HEK293 (cell line): Measurements from ENCODE around the gene SLMAP.

ENCODE experiments used
- CTCF ChIA-PET: fragments of 350-600 bp; formaldehyde crosslinking; extraction: SDS; loops from one replicate; lab custom pipeline; 2021; ENCODE audit warnings: antibody characterized with exemption; lab: Yijun Ruan, JAX
- POLR2A ChIA-PET: fragments of 300-600 bp; formaldehyde crosslinking; extraction: SDS; loops from one replicate; lab custom pipeline; 2020; ENCODE audit warnings: antibody characterized with exemption, inconsistent platforms; lab: Yijun Ruan, JAX
- H3K27ac ChIP-seq: fragments of 200-500 bp; sonication (Bioruptor generic); 2 replicates; pipeline ENCODE4 v1.5.1; 2014; ENCODE audit warnings: low read depth, low read length, control low read depth, inconsistent platforms; ENCODE audit errors: extremely low read depth
- H3K36me3 ChIP-seq, 2 experiments: fragments of 200-500 bp in 1 of 2; sonication (Bioruptor generic) in 1 of 2; 1 replicate in 1 of 2; 2 replicates in 1 of 2; pipeline ENCODE4 v1.5.1; 2014 to 2017; ENCODE audit warnings: inconsistent platforms in 2 of 2, low read length in 2 of 2; ENCODE audit not compliant: control insufficient read depth in 2 of 2, insufficient read depth in 1 of 2
- H3K4me1 ChIP-seq: fragments of 200-500 bp; sonication (Bioruptor generic); 2 replicates; pipeline ENCODE4 v1.5.1; 2014; ENCODE audit warnings: mild to moderate bottlenecking, low read length, inconsistent platforms; ENCODE audit not compliant: control insufficient read depth, insufficient read depth
- H3K4me3 ChIP-seq: 2 replicates; pipeline ENCODE4 v1.5.1; 2011; ENCODE audit warnings: low read depth, mild to moderate bottlenecking, control low read depth, low read length, moderate library complexity
- H3K9me3 ChIP-seq: fragments of 200-500 bp; sonication (Bioruptor generic); 2 replicates; pipeline ENCODE4 v1.5.1; 2014; ENCODE audit warnings: low read depth, low read length, inconsistent platforms; ENCODE audit not compliant: control insufficient read depth, insufficient read depth
- GLI4 ChIP-seq: fragments of 450-650 bp; formaldehyde crosslinking; IDR thresholded peaks from 2 replicates; pipeline ENCODE4 v1.5.1; 2016; ENCODE audit warnings: missing biosample characterization, missing genetic modification characterization
- HIC1 ChIP-seq: fragments of 450-650 bp; formaldehyde crosslinking; IDR thresholded peaks from 2 replicates; pipeline ENCODE4 v1.5.1; 2016; ENCODE audit warnings: missing biosample characterization, missing genetic modification characterization
- HOXA7 ChIP-seq: sonication (generic); formaldehyde crosslinking; IDR thresholded peaks from 2 replicates; pipeline ENCODE4 v1.8.1; 2022; ENCODE audit warnings: missing genetic modification reagents, borderline replicate concordance
- KLF7 ChIP-seq: fragments of 450-650 bp; formaldehyde crosslinking; IDR thresholded peaks from 2 replicates; pipeline ENCODE4 v1.5.1; 2016; ENCODE audit warnings: missing biosample characterization, missing genetic modification characterization, borderline replicate concordance
- PRDM1 ChIP-seq: fragments of 450-650 bp; formaldehyde crosslinking; IDR thresholded peaks from 2 replicates; pipeline ENCODE4; 2016; ENCODE audit warnings: missing biosample characterization, missing genetic modification characterization
- SALL2 ChIP-seq: fragments of 450-650 bp; formaldehyde crosslinking; IDR thresholded peaks from 2 replicates; pipeline ENCODE4 v1.5.0; 2017; ENCODE audit warnings: missing biosample characterization, mild to moderate bottlenecking, missing genetic modification characterization, borderline replicate concordance
- ZBTB1 ChIP-seq: fragments of 450-650 bp; formaldehyde crosslinking; IDR thresholded peaks from 2 replicates; pipeline ENCODE4 v1.5.1; 2016; ENCODE audit warnings: missing biosample characterization, missing genetic modification characterization
- ZFP3 ChIP-seq: fragments of 450-650 bp; formaldehyde crosslinking; IDR thresholded peaks from 2 replicates; pipeline ENCODE4 v1.5.1; 2016; ENCODE audit warnings: low read depth, missing biosample characterization, missing genetic modification characterization
- ZFP41 ChIP-seq: fragments of 450-650 bp; formaldehyde crosslinking; IDR thresholded peaks from 2 replicates; pipeline ENCODE4 v1.5.1; 2016; ENCODE audit warnings: missing biosample characterization, missing genetic modification characterization, borderline replicate concordance
- ZNF114 ChIP-seq: fragments of 450-650 bp; formaldehyde crosslinking; IDR thresholded peaks from 2 replicates; pipeline ENCODE4 v1.5.0; 2017; ENCODE audit warnings: missing biosample characterization, missing genetic modification characterization
- ZNF202 ChIP-seq: fragments of 450-650 bp; formaldehyde crosslinking; IDR thresholded peaks from 2 replicates; pipeline ENCODE4 v1.5.1; 2016; ENCODE audit warnings: missing biosample characterization, missing genetic modification characterization, borderline replicate concordance
- ZNF280D ChIP-seq: fragments of 450-650 bp; formaldehyde crosslinking; IDR thresholded peaks from 2 replicates; pipeline ENCODE4 v1.5.1; 2016; ENCODE audit warnings: missing biosample characterization, missing genetic modification characterization
- ZNF302 ChIP-seq: fragments of 450-650 bp; formaldehyde crosslinking; IDR thresholded peaks from 2 replicates; pipeline ENCODE4 v1.5.1; 2016; ENCODE audit warnings: missing biosample characterization, missing genetic modification characterization, low read depth
- ZNF311 ChIP-seq: fragments of 450-650 bp; formaldehyde crosslinking; IDR thresholded peaks from 2 replicates; pipeline ENCODE4 v1.5.1; 2017; ENCODE audit warnings: missing biosample characterization, missing genetic modification characterization, borderline replicate concordance
- ZNF324 ChIP-seq: fragments of 450-650 bp; formaldehyde crosslinking; IDR thresholded peaks from 2 replicates; pipeline ENCODE4 v1.5.1; 2016; ENCODE audit warnings: missing biosample characterization, missing genetic modification characterization
- ZNF391 ChIP-seq: fragments of 450-650 bp; formaldehyde crosslinking; IDR thresholded peaks from 2 replicates; pipeline ENCODE4 v1.5.1; 2016; ENCODE audit warnings: low read depth, missing biosample characterization, missing genetic modification characterization, borderline replicate concordance
- ZNF416 ChIP-seq: fragments of 450-650 bp; formaldehyde crosslinking; IDR thresholded peaks from 2 replicates; pipeline ENCODE4 v1.5.1; 2016; ENCODE audit warnings: missing biosample characterization, missing genetic modification characterization
- ZNF501 ChIP-seq: fragments of 450-650 bp; formaldehyde crosslinking; IDR thresholded peaks from 2 replicates; pipeline ENCODE4 v1.5.1; 2016; ENCODE audit warnings: missing biosample characterization, missing genetic modification characterization
- ZNF530 ChIP-seq: fragments of 450-650 bp; formaldehyde crosslinking; IDR thresholded peaks from 2 replicates; pipeline ENCODE4 v1.5.1; 2016; ENCODE audit warnings: low read depth, missing biosample characterization, missing genetic modification characterization
- ZNF544 ChIP-seq: fragments of 450-650 bp; formaldehyde crosslinking; IDR thresholded peaks from 2 replicates; pipeline ENCODE4 v1.5.0; 2017; ENCODE audit warnings: missing biosample characterization, missing genetic modification characterization
- ZNF549 ChIP-seq: fragments of 450-650 bp; IDR thresholded peaks from 2 replicates; pipeline ENCODE4 v1.5.1; 2018; ENCODE audit warnings: missing biosample characterization, missing genetic modification characterization, mild to moderate bottlenecking, inconsistent platforms, moderate library complexity
- ZNF560 ChIP-seq: fragments of 450-650 bp; formaldehyde crosslinking; IDR thresholded peaks from 2 replicates; pipeline ENCODE4 v1.5.1; 2017; ENCODE audit warnings: missing biosample characterization, missing genetic modification characterization, borderline replicate concordance
- ZNF571 ChIP-seq: fragments of 450-650 bp; formaldehyde crosslinking; IDR thresholded peaks from 2 replicates; pipeline ENCODE4 v1.5.0; 2017; ENCODE audit warnings: missing biosample characterization, missing genetic modification characterization
- ZNF580 ChIP-seq: fragments of 450-650 bp; formaldehyde crosslinking; IDR thresholded peaks from 2 replicates; pipeline ENCODE4 v1.5.1; 2016; ENCODE audit warnings: missing biosample characterization, missing genetic modification characterization
- ZNF677 ChIP-seq: fragments of 450-650 bp; IDR thresholded peaks from 2 replicates; pipeline ENCODE4 v1.5.0; 2018; ENCODE audit warnings: missing biosample characterization, mild to moderate bottlenecking, missing genetic modification characterization, moderate library complexity
- ZNF707 ChIP-seq: fragments of 450-650 bp; formaldehyde crosslinking; IDR thresholded peaks from 2 replicates; pipeline ENCODE4 v1.5.1; 2016; ENCODE audit warnings: missing biosample characterization, missing genetic modification characterization
- ZNF747 ChIP-seq: fragments of 450-650 bp; formaldehyde crosslinking; IDR thresholded peaks from 2 replicates; pipeline ENCODE4 v1.5.1; 2016; ENCODE audit warnings: missing biosample characterization, missing genetic modification characterization
- TF ChIP-seq, protein P1 (sequence below): fragments of 450-650 bp; formaldehyde crosslinking; IDR thresholded peaks from 2 replicates; pipeline ENCODE4 v1.5.1; 2016; ENCODE audit warnings: missing biosample characterization, missing genetic modification characterization

Gene SLMAP

GRCh38 chr3:57770009-57770827 lies 14.1 kb downstream of the SLMAP start:
- CTCF ChIA-PET, result no interaction called here
- POLR2A ChIA-PET, result no interaction called here
- no peak overlapping the region for H3K27ac ChIP-seq
- no peaks in the 10 kb centered on the region for H3K9me3 ChIP-seq
- H3K4me3 ChIP-seq, result no peak overlapping the region
- peaks cover 0 to 10% of the 10 kb centered on the region in 2 experiments; a peak in 1 of 3 replicates for H3K36me3 ChIP-seq
- TF ChIP-seq ZNF530 (tag by site-specific recombination), result no peak
- no peak for TF ChIP-seq GLI4 (tag by site-specific recombination)
- TF ChIP-seq ZNF571 (tag by site-specific recombination), result no peak
- no peak for TF ChIP-seq ZNF302 (tag by site-specific recombination)
- TF ChIP-seq ZNF560 (tag by site-specific recombination), result no peak
- TF ChIP-seq SALL2 (tag by site-specific recombination), result no peak
- no peak for TF ChIP-seq PRDM1 (tag by site-specific recombination)
- TF ChIP-seq ZNF747 (tag by site-specific recombination), result no peak
- no peak for TF ChIP-seq HOXA7 (CRISPR knock-in tag)
- no peak for TF ChIP-seq ZFP3 (tag by site-specific recombination)
- TF ChIP-seq ZNF549 (tag by site-specific recombination), result no peak
- no peak for TF ChIP-seq ZNF280D (tag by site-specific recombination)
- TF ChIP-seq ZNF324 (tag by site-specific recombination), result no peak
- TF ChIP-seq ZNF707 (tag by site-specific recombination), result no peak
- TF ChIP-seq, protein P1, sequence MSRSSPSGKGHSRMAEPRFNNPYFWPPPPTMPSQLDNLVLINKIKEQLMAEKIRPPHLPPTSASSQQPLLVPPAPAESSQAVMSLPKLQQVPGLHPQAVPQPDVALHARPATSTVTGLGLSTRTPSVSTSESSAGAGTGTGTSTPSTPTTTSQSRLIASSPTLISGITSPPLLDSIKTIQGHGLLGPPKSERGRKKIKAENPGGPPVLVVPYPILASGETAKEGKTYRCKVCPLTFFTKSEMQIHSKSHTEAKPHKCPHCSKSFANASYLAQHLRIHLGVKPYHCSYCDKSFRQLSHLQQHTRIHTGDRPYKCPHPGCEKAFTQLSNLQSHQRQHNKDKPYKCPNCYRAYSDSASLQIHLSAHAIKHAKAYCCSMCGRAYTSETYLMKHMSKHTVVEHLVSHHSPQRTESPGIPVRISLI, result no peak
- TF ChIP-seq ZNF544 (tag by site-specific recombination), result no peak
- no peak for TF ChIP-seq ZNF580 (tag by site-specific recombination)
- TF ChIP-seq ZFP41 (tag by site-specific recombination), result no peak
- TF ChIP-seq ZNF677 (tag by site-specific recombination), result no peak
- TF ChIP-seq KLF7 (tag by site-specific recombination), result no peak
- H3K4me1 ChIP-seq, result no peaks in the 10 kb centered on the region

DNA sequence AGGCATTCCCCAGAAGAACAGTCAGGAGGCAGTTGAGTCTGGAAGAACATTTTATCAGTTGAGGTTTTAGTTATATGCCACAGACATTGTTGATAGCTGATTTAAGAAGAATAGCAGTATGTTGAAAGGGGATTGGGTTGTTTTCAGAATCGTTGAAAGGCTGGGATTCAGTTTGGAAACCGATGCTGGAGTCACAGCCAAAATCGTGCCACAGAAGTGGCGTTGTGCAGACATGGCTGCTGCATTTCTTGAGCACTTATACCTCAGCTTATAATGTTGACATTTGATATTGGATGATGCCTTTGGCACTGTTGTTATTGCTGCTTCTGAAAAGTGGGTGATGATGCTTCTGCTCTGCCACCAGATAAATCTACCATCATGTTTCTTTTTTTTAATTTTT lies 16.1 kb downstream of the SLMAP start:
- Histone ChIP-seq H3K27ac (no peak overlapping the region), H3K4me1 (no peaks in the 10 kb centered on the region), H3K4me3 (no peak overlapping the region), H3K36me3 (peaks cover 0 to 7% of the 10 kb centered on the region in 2 experiments; a peak in 1 of 3 replicates), H3K9me3 (no peaks in the 10 kb centered on the region)
- POLR2A ChIA-PET, result no interaction called here
- CTCF ChIA-PET, result no interaction called here
- TF ChIP-seq ZBTB1 (tag by site-specific recombination), result no peak
- no peak for TF ChIP-seq ZNF501 (tag by site-specific recombination)
- TF ChIP-seq HIC1, result no peak
- TF ChIP-seq ZNF114 (tag by site-specific recombination), result no peak
- no peak for TF ChIP-seq ZNF202 (tag by site-specific recombination)
- no peak for TF ChIP-seq ZNF391 (tag by site-specific recombination)
- TF ChIP-seq ZNF416 (tag by site-specific recombination), result no peak
- no peak for TF ChIP-seq ZNF311
